Stomach (tissue), 4 donors: ENCODE data around the gene FGD6.

Experiments
- CTCF ChIP-seq, 7 experiments: fragments of 450-650 bp in 4 of 7; fragments of 200-600 bp in 3 of 7; sonication (generic) in 3 of 7; IDR thresholded peaks; one replicate each; pipeline ENCODE4 v1.5.1; 2016 to 2019; ENCODE audit warnings: antibody characterized with exemption in 7 of 7, control low read depth in 2 of 7, mild to moderate bottlenecking in 1 of 7
- EP300 ChIP-seq: sonication (generic); formaldehyde crosslinking; IDR thresholded peaks from one replicate; pipeline ENCODE4 v1.6.1; 2017; ENCODE audit warnings: antibody characterized with exemption
- POLR2A ChIP-seq, 4 donors: fragments of 450-650 bp; IDR thresholded peaks; one replicate each; pipeline ENCODE4 v1.6.1; 2016; ENCODE audit warnings: antibody characterized with exemption in 4 of 4, control low read depth in 2 of 4, mild to moderate bottlenecking in 1 of 4, moderate library complexity in 1 of 4
- POLR2AphosphoS5 ChIP-seq, 3 donors: sonication (generic); formaldehyde crosslinking; IDR thresholded peaks; one replicate each; pipeline ENCODE4 v1.6.1; 2016; ENCODE audit warnings: antibody characterized with exemption in 3 of 3

DNA sequence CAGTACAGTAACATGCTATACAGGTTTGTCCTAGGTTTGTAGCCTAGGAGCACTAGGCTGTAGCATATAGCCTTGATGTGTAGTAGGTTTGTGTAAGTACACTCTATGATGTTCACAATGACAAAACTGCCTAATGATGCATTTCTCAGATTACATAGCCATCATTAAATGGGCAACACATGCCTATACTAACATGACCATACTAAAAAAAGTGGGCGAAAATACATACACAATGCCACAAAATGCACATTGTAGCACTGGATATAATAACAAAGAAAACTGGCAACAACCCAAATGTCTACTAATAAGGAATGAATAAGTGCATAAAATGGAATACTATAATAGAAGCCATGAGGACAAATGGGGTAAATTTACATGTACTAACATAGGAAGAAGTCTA is 182.5 kb downstream of the FGD6 start:
- TF ChIP-seq POLR2A (IDR thresholded peaks at IDR 0.05) (no peak), POLR2AphosphoS5 (IDR thresholded peaks at IDR 0.05) (no peak), CTCF (IDR thresholded peaks at IDR 0.05) (no peak), EP300 (no peak)
